Measurements from ENCODE around the gene CFAP65. TPM values are rescaled to one million over a fixed set of nuclear protein-coding genes. Genes with fewer than 3 reads are reported as not detected.

CFAP65 gene
- total RNA-seq, 1 donor from 2014 or later = 0.93 TPM

- no peaks in the 10 kb centered on the region for H3K27me3 Mint-ChIP-seq (ENCODE audit: low read depth)
- DNase-seq (ENCODE audit: low read depth, low spot score) = no peak
- H3K27ac Mint-ChIP-seq (ENCODE audit: unreplicated experiment) = no peak overlapping the region
- no peak overlapping the region for H3K4me3 Mint-ChIP-seq
- H3K36me3 Mint-ChIP-seq (ENCODE audit: low read depth) = peaks cover 2% of the 10 kb centered on the region
- no peak for TF ChIP-seq CTCF (conservative IDR thresholded peaks at IDR 0.05)
- H3K9me3 Mint-ChIP-seq = no peaks in the 10 kb centered on the region
- peaks cover 14% of the 10 kb centered on the region for H3K4me1 Mint-ChIP-seq
Observed at GRCh38 chr2:219087361-219087760, 46.0 kb upstream of the CFAP65 start.

DNA sequence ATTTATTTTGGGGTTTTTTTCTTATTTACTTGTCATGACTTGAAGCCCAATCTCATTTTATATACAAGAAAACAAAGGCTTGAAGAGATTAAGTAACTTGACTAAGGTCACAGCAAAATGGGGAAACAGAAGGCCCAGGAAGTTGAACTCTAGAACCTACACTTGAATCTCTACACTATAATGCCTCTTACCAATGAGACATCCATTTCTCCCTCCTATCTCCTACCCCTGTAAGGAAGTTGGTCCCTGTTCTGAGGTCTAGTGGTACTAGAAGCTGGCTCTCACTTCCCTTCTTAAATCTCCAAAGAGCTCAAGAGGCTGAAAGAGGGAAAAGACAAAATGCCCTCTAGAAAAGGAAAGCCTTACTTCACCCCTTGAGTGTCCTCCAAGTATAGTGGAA, 44.9 kb upstream of the CFAP65 start:
- Mint-ChIP-seq H3K36me3 (ENCODE audit: low read depth) (peaks cover 2% of the 10 kb centered on the region), H3K27ac (ENCODE audit: unreplicated experiment) (no peak overlapping the region), H3K4me3 (no peak overlapping the region), H3K4me1 (peaks cover 14% of the 10 kb centered on the region), H3K9me3 (no peaks in the 10 kb centered on the region), H3K27me3 (ENCODE audit: low read depth) (no peaks in the 10 kb centered on the region)
- no peak for TF ChIP-seq CTCF (conservative IDR thresholded peaks at IDR 0.05)
- no peak for DNase-seq (ENCODE audit: low read depth, low spot score)

DNA sequence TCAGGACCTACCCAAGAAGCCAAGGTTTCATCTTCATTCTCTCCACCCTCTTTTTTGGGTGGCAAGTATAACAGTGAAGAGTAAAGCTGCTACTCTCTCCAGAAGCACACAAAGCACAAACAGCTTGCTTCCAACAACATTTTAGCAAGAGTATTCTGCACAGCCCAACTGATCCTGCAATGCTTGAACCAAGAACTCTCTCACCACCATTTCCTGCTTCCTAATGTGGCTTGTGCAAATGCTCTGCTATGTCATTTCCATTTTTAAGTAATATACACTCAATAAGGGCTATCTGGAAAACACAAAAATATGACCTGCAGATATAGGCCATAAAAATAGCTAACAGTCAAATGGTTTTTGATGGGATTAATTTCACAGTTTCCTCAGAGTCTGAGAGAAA, 43.5 kb upstream of the CFAP65 start:
- no peak overlapping the region for H3K27ac Mint-ChIP-seq (ENCODE audit: unreplicated experiment)
- DNase-seq (ENCODE audit: low read depth, low spot score) = no peak
- no peak for TF ChIP-seq CTCF (conservative IDR thresholded peaks at IDR 0.05)
- H3K4me3 Mint-ChIP-seq = no peak overlapping the region
- H3K9me3 Mint-ChIP-seq = no peaks in the 10 kb centered on the region
- H3K36me3 Mint-ChIP-seq (ENCODE audit: low read depth) = peaks cover 2% of the 10 kb centered on the region
- H3K27me3 Mint-ChIP-seq (ENCODE audit: low read depth) = no peaks in the 10 kb centered on the region
- peaks cover 14% of the 10 kb centered on the region for H3K4me1 Mint-ChIP-seq

DNA sequence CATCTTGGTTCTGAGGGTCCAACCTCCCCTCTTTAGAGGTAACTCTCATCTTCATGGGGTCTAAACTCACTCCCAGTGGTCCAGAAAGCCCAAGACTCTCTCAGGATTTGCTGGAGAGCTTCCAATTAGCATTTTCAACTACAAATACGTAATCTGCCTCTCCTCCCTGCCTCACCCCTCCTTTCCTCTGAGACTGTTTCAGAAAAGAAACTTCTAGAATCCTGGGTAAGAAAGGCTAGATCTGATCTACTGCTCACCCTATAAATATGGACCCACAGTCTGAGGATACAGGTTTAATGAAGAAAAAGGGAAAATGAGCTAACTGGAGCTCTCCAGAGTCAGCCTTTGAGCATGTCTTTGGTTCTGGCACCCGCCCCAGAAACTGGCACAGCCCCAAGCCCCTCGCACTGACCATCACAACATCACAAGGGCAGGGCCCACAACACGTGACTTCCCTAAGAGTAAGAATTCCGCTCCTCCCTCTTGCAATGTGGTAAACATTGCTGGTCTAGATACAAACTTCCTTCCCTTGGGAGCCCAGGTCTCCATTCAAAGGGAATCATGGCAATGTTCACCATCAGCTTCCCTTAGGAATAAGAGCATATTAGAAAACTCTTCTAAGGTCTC, 41.1 kb upstream of the CFAP65 start:
- H3K27me3 Mint-ChIP-seq (ENCODE audit: low read depth) = no peaks in the 10 kb centered on the region
- no peak for TF ChIP-seq CTCF (conservative IDR thresholded peaks at IDR 0.05)
- H3K4me1 Mint-ChIP-seq = peaks cover 12% of the 10 kb centered on the region
- H3K9me3 Mint-ChIP-seq = no peaks in the 10 kb centered on the region
- H3K4me3 Mint-ChIP-seq = no peak overlapping the region
- no peaks in the 10 kb centered on the region for H3K36me3 Mint-ChIP-seq (ENCODE audit: low read depth)
- DNase-seq (ENCODE audit: low read depth, low spot score) = no peak
- H3K27ac Mint-ChIP-seq (ENCODE audit: unreplicated experiment) = no peak overlapping the region

- H3K27ac Mint-ChIP-seq (ENCODE audit: unreplicated experiment) = no peak overlapping the region
Observed at GRCh38 chr2:219081701-219082331, 40.5 kb upstream of the CFAP65 start.

More at GRCh38 chr2:219081701-219082331, 40.5 kb upstream of the CFAP65 start:
- Mint-ChIP-seq H3K9me3 (no peaks in the 10 kb centered on the region), H3K4me1 (peaks cover 6% of the 10 kb centered on the region), H3K4me3 (no peak overlapping the region), H3K36me3 (ENCODE audit: low read depth) (no peaks in the 10 kb centered on the region), H3K27me3 (ENCODE audit: low read depth) (no peaks in the 10 kb centered on the region)
- DNase-seq (ENCODE audit: low read depth, low spot score) = no peak
- no peak for TF ChIP-seq CTCF (conservative IDR thresholded peaks at IDR 0.05)

Measured in neural crest cell (in vitro differentiated cells).